Glutamatergic neuron (in vitro differentiated cells): Measurements from ENCODE around the gene MYT1. TPM values are rescaled to one million over a fixed set of nuclear protein-coding genes. Genes with fewer than 3 reads are reported as not detected.

Experiments
- DNase-seq: peaks from one replicate; pipeline ENCODE4 v3.0.0; 2022
- H3K27ac Mint-ChIP-seq: one replicate; pipeline ENCODE4 v1.8.0; 2020; ENCODE audit warnings: mild to moderate bottlenecking, mixed read lengths, inconsistent platforms; ENCODE audit not compliant: unreplicated experiment
- H3K27me3 Mint-ChIP-seq: one replicate; pipeline ENCODE4 v1.8.0; 2020; ENCODE audit warnings: mild to moderate bottlenecking, moderate library complexity, mixed read lengths, inconsistent platforms; ENCODE audit not compliant: unreplicated experiment
- H3K36me3 Mint-ChIP-seq: one replicate; pipeline ENCODE4 v1.8.0; 2020; ENCODE audit warnings: mild to moderate bottlenecking, mixed read lengths, inconsistent platforms; ENCODE audit not compliant: unreplicated experiment
- H3K4me1 Mint-ChIP-seq: one replicate; pipeline ENCODE4 v1.8.0; 2020; ENCODE audit warnings: mild to moderate bottlenecking, low read depth, mixed read lengths, inconsistent platforms; ENCODE audit not compliant: unreplicated experiment
- H3K4me3 Mint-ChIP-seq: one replicate; pipeline ENCODE4 v1.8.0; 2020; ENCODE audit warnings: mild to moderate bottlenecking, mixed read lengths, inconsistent platforms; ENCODE audit not compliant: unreplicated experiment
- H3K9me3 Mint-ChIP-seq: one replicate; pipeline ENCODE4 v1.8.0; 2020; ENCODE audit warnings: mild to moderate bottlenecking, moderate library complexity, mixed read lengths, inconsistent platforms; ENCODE audit not compliant: unreplicated experiment
- total RNA-seq: library from RNA; stranded (reverse); fragmentation: NEBNext Ultra II Directional; extraction: Animal tissue kit (Norgen Biotek cat#: 25700); gene quantifications from one replicate; pipeline ENCODE4 v1.2.1, GENCODE V29; 2021; ENCODE audit not compliant: unreplicated experiment
- TF ChIP-seq, protein P1 (sequence below): fragments of 200-600 bp; sonication (generic); IDR thresholded peaks from one replicate; pipeline ENCODE4 v1.5.0; 2021; ENCODE audit not compliant: partially characterized antibody, unreplicated experiment

MYT1 gene
- total RNA-seq, 1 donor from 2014 or later, result 159 TPM

DNA sequence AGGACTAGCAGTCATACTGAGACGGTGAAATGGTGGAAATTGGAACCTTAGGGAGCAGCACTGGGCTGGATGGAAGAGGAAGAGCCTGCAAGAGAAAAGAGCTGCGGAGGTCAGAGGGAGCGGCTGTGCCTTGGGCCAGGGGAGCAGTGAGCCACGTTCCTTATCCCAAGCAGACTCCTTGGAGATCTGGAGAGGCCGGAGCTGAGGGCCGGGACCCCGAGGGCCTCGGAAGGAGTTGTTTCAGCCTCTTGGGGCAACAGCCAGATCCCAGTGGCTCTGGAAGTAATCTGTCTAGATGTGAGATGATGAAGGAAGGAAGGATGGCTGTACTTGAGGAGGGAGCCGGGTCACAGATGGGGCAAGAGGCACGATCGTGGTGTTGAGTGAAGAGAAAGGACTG lies 107.4 kb downstream of the MYT1 start:
- Mint-ChIP-seq H3K9me3 (peaks cover 13% of the 10 kb centered on the region), H3K27ac (peak overlapping the region; percentile 49), H3K4me3 (peak overlapping the region; percentile 2), H3K36me3 (peaks cover 29% of the 10 kb centered on the region), H3K4me1 (no peaks in the 10 kb centered on the region), H3K27me3 (peaks cover 12% of the 10 kb centered on the region)
- DNase-seq, result no peak
- TF ChIP-seq, protein P1, sequence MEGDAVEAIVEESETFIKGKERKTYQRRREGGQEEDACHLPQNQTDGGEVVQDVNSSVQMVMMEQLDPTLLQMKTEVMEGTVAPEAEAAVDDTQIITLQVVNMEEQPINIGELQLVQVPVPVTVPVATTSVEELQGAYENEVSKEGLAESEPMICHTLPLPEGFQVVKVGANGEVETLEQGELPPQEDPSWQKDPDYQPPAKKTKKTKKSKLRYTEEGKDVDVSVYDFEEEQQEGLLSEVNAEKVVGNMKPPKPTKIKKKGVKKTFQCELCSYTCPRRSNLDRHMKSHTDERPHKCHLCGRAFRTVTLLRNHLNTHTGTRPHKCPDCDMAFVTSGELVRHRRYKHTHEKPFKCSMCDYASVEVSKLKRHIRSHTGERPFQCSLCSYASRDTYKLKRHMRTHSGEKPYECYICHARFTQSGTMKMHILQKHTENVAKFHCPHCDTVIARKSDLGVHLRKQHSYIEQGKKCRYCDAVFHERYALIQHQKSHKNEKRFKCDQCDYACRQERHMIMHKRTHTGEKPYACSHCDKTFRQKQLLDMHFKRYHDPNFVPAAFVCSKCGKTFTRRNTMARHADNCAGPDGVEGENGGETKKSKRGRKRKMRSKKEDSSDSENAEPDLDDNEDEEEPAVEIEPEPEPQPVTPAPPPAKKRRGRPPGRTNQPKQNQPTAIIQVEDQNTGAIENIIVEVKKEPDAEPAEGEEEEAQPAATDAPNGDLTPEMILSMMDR, result no peak

DNA sequence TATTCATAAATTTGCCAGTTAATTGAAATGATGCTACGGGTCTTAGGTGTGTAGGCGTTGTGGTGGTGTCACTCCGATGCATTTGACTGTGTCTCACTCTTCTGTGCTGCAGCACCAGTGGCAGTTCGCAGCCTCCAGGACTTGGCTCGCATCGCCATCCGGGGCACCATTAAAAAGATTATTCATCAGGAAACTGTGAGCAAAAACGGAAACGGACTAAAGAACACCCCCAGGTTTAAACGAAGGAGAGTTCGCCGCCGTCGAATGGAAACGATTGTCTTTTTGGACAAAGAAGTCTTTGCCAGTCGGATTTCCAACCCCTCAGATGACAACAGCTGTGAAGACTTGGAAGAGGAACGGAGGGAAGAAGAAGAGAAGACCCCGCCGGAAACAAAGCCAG lies 108.9 kb downstream of the MYT1 start:
- DNase-seq, result no peak
- TF ChIP-seq, protein P1, result no peak
- Mint-ChIP-seq H3K4me1 (no peaks in the 10 kb centered on the region), H3K27me3 (peaks cover 12% of the 10 kb centered on the region), H3K27ac (no peak overlapping the region), H3K9me3 (peaks cover 13% of the 10 kb centered on the region), H3K36me3 (peaks cover 36% of the 10 kb centered on the region), H3K4me3 (no peak overlapping the region)

DNA sequence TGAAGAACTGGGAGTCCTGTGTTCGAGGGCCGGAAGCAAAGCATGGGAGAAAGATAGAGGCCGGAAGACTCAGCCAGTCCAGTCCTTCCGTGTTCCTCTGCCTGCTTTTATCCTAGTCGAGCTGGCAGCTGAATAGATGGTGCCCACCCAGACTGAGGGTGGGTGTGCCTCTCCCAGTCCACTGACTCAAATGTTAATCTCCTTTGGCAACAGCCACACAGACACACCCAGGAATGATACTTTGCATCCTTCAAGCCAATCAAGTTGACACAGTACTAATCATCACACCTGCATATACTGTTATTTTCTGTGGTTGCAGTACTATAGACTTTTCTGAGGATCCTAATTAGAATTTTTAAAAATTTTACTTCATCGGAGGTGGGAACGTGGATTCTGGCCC lies 112.6 kb downstream of the MYT1 start:
- no peaks in the 10 kb centered on the region for H3K4me1 Mint-ChIP-seq
- peaks cover 9% of the 10 kb centered on the region for H3K9me3 Mint-ChIP-seq
- H3K4me3 Mint-ChIP-seq, result no peak overlapping the region
- TF ChIP-seq, protein P1, result no peak
- DNase-seq, result no peak
- peaks cover 7% of the 10 kb centered on the region for H3K27me3 Mint-ChIP-seq
- peaks cover 13% of the 10 kb centered on the region for H3K36me3 Mint-ChIP-seq
- H3K27ac Mint-ChIP-seq, result no peak overlapping the region

DNA sequence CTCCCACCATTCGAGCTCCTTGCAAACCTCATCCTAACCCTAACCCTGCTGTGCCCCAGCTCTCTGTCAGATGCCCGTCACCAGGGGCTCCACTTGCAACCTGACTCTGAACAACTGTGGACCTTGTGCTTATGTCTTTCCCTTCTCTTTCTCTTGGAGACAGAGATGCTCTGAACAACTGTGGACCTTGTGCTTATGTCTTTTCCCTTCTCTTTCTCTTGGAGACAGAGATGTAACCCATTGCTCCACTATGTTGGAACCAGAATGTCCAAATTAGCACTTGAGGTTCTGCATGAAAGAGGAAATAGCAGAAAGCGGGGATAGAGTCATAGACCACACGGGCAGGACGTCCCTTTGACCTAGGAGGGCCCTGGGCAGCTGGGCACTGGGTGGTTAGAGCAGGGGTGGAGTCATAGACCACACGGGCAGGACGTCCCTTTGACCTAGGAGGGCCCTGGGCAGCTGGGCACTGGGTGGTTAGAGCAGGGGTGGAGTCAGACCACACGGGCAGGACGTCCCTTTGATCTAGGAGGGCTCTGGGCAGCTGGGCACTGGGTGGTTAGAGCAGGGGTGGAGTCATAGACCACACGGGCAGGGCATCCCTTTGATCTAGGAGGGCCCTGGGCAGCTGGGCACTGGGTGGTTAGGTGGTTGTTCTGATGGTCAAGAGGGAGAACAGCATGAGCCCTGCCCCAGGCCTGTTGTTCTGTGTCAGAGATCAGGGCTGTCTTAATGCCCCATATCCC lies 113.5 kb downstream of the MYT1 start:
- Mint-ChIP-seq H3K9me3 (peaks cover 11% of the 10 kb centered on the region), H3K27me3 (peaks cover 4% of the 10 kb centered on the region), H3K4me1 (no peaks in the 10 kb centered on the region), H3K4me3 (no peak overlapping the region), H3K27ac (no peak overlapping the region), H3K36me3 (peaks cover 12% of the 10 kb centered on the region)
- TF ChIP-seq, protein P1, result no peak
- no peak for DNase-seq

DNA sequence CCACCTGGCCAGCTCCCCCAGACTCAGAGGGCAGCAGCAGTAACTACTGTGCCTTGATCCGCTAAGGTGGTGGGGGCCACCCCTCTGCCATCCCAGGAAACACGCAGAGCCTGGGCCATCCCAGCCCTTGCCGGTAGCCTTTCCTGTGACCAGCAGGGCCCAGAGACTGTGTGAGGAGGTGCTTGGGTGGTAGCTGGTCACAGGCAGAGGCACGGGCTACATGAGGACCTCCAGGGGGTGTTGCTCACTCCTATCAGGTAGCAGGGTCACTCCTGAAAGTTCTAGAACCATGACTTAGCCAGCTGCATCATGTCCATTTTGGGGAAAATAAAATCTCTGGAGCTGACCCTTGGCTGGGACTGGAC lies 114.0 kb downstream of the MYT1 start:
- H3K4me3 Mint-ChIP-seq, result no peak overlapping the region
- peaks cover 12% of the 10 kb centered on the region for H3K36me3 Mint-ChIP-seq
- no peak for DNase-seq
- no peak overlapping the region for H3K27ac Mint-ChIP-seq
- TF ChIP-seq, protein P1, result no peak
- H3K9me3 Mint-ChIP-seq, result peaks cover 11% of the 10 kb centered on the region
- H3K27me3 Mint-ChIP-seq, result peaks cover 4% of the 10 kb centered on the region
- H3K4me1 Mint-ChIP-seq, result no peaks in the 10 kb centered on the region
